ENCODE measurements around the gene DAAM1.

The DAAM1 gene

GRCh38 chr14:59344016-59344415, 155.5 kb downstream of the DAAM1 start:
- no peak for DNase-seq

GRCh38 chr14:59344691-59345455, 156.4 kb downstream of the DAAM1 start:
- DNase-seq: no peak

GRCh38 chr14:59346329-59346728, 157.9 kb downstream of the DAAM1 start:
- DNase-seq: no peak

GRCh38 chr14:59346796-59347510, 158.5 kb downstream of the DAAM1 start:
- no peak for DNase-seq

GRCh38 chr14:59347511-59347900, 159.0 kb downstream of the DAAM1 start:
- DNase-seq: no peak

- DNase-seq: no peak
These were observed 159.4 kb downstream of the DAAM1 start for GRCh38 chr14:59347915-59348314.

- DNase-seq: no peak
These were observed 160.8 kb downstream of the DAAM1 start for GRCh38 chr14:59349258-59349701.

GRCh38 chr14:59352961-59353360, 164.5 kb downstream of the DAAM1 start:
- DNase-seq: no peak

GRCh38 chr14:59354666-59355065, 166.2 kb downstream of the DAAM1 start:
- peak; percentile 82 for DNase-seq

- no peak for DNase-seq
These were observed 166.6 kb downstream of the DAAM1 start for GRCh38 chr14:59355091-59355490.

- no peak for DNase-seq
These were observed 167.8 kb downstream of the DAAM1 start for GRCh38 chr14:59356312-59356711.

GRCh38 chr14:59356767-59357166, 168.3 kb downstream of the DAAM1 start:
- no peak for DNase-seq

GRCh38 chr14:59358102-59358501, 169.6 kb downstream of the DAAM1 start:
- DNase-seq: peak; percentile 87

GRCh38 chr14:59358784-59359183, 170.3 kb downstream of the DAAM1 start:
- no peak for DNase-seq

- no peak for DNase-seq
These were observed 171.1 kb downstream of the DAAM1 start for GRCh38 chr14:59359431-59360124.

- DNase-seq: no peak
These were observed 171.8 kb downstream of the DAAM1 start for GRCh38 chr14:59360233-59360632.

GRCh38 chr14:59360923-59361794, 172.7 kb downstream of the DAAM1 start:
- DNase-seq: peak; percentile 72

- peak; percentile 18 for DNase-seq
These were observed 174.0 kb downstream of the DAAM1 start for GRCh38 chr14:59362513-59362912.

- DNase-seq: peak; percentile 48
These were observed 175.2 kb downstream of the DAAM1 start for GRCh38 chr14:59363531-59364226.

- DNase-seq: no peak
These were observed 181.8 kb downstream of the DAAM1 start for GRCh38 chr14:59370158-59370742.

- DNase-seq: no peak
These were observed 183.3 kb downstream of the DAAM1 start for GRCh38 chr14:59371771-59372170.

GRCh38 chr14:59374048-59374447, 185.6 kb downstream of the DAAM1 start:
- DNase-seq: no peak

Data from HCEC 1CT (cell line).